NCI-H2029 (cell line): ENCODE measurements around the gene TRPT1.

ENCODE experiments used
- DNase-seq: peaks from one replicate; lab custom pipeline; 2025; lab: John Stamatoyannopoulos, UW

The TRPT1 gene

GRCh38 chr11:64230171-64230984 is 4.4 kb upstream of the TRPT1 start, which contains the start of gene DNAJC4:
Gene DNAJC4 (plus strand): TSS chr11:64230548. CDS start chr11:64230855, 307 bp downstream.
- DNase-seq: peak; percentile 93

- no peak for DNase-seq
Observed at GRCh38 chr11:64229744-64230170, 3.8 kb upstream of the TRPT1 start.

GRCh38 chr11:64229090-64229743 is 3.2 kb upstream of the TRPT1 start:
- no peak for DNase-seq

- no peak for DNase-seq
Observed at GRCh38 chr11:64227405-64227956, 1.5 kb upstream of the TRPT1 start.

GRCh38 chr11:64226507-64227051 is 593 bp upstream of the TRPT1 start:
- DNase-seq: peak; percentile 68

- no peak for DNase-seq
Observed at GRCh38 chr11:64224891-64225607, 937 bp downstream of the TRPT1 start.

- DNase-seq: no peak
Observed at GRCh38 chr11:64224151-64224890, 1.7 kb downstream of the TRPT1 start.

- no peak for DNase-seq
Observed at GRCh38 chr11:64223001-64223651, 2.9 kb downstream of the TRPT1 start.

- DNase-seq: no peak
Observed at GRCh38 chr11:64222651-64223000, 3.4 kb downstream of the TRPT1 start.

- DNase-seq: no peak
Observed at GRCh38 chr11:64220798-64221197, 5.2 kb downstream of the TRPT1 start.

GRCh38 chr11:64220271-64220670 is 5.7 kb downstream of the TRPT1 start:
- no peak for DNase-seq

- DNase-seq: no peak
Observed at GRCh38 chr11:64219755-64220154, 6.2 kb downstream of the TRPT1 start.

GRCh38 chr11:64219354-64219684 is 6.7 kb downstream of the TRPT1 start:
- no peak for DNase-seq

GRCh38 chr11:64218628-64219353 is 7.2 kb downstream of the TRPT1 start:
- peak; percentile 48 for DNase-seq

- DNase-seq: no peak
Observed at GRCh38 chr11:64216879-64217278, 9.1 kb downstream of the TRPT1 start.

GRCh38 chr11:64211181-64211872 is 14.7 kb downstream of the TRPT1 start:
- no peak for DNase-seq

GRCh38 chr11:64210301-64211020 is 15.5 kb downstream of the TRPT1 start:
- no peak for DNase-seq

- no peak for DNase-seq
Observed at GRCh38 chr11:64209563-64209843, 16.5 kb downstream of the TRPT1 start.

GRCh38 chr11:64208796-64209562 is 17.0 kb downstream of the TRPT1 start:
- no peak for DNase-seq
